Measurements from ENCODE around the gene PLCL2.
A peak's percentile ranks its signal among the peaks of the same experiment; 100 is the strongest.
"Not testable (repeated sequence)": the region's sequence is repeated elsewhere in the genome, so short reads cannot be mapped to it uniquely, and the experiment has no call there.

PLCL2 gene

DNA sequence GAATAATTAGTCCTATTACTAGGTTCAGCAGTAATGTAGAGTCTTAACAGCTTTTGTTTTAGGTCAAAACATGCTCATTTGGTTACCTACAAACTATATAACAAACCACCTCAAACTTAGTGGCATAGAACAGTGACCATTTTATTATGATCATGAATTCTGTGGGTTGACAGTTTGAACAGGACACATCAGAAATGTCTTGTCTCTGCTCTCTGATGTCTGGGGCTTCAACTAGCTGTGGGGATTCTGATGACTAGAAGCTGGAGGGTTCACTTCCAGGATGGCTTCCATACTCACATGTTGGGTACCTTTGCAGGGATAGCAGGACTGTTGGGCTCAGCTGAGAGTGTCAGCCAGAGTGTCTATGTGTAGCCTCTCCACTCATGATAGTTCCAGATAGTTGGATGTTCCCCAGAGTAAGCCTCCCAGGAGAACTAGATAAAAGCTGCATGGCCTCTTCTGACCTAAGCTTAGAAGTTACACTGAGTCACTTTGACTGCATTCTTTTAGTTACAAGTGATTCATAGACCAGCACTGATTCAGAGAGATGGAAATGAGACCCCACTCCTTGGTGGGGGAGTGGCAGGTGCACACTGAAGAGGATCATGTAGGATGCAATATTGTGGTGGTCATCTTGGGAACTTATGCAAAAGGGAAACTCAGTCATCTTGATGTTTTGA is 32.6 kb downstream of the PLCL2 start:
- DNase-seq (ENCODE audit: low spot score): no peak

DNA sequence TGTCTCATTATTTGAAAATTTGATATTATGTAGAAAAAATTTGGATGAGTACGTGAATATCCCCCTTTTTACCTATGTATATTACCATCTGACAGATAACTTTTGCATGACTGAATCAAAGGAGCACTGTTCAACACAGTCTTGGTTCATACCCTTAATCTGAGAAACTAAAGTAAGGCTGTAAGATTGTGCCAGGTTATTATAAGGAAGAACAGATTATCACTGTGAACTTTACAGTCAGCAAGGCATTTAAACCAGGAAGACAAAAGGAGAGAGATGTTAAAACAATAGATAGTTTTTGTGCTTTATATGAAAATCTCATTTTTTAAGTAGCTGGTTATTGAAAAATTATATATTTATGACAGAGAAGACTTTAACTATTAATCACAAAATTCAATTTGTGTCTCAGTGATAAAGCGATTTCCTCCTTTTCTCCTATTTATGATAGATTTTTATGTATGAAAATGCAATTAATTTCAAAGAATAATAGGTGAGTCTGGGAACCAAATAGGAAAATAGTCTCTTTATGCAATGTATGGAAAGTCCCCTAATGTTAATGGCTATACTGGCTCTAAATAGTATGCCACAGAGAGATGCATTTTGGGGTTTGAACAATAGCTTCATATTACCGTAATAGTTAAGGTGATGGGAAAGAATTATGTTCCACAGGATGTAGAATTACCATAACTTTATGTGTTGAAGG is 33.4 kb downstream of the PLCL2 start:
- no peak for DNase-seq (ENCODE audit: low spot score)

DNA sequence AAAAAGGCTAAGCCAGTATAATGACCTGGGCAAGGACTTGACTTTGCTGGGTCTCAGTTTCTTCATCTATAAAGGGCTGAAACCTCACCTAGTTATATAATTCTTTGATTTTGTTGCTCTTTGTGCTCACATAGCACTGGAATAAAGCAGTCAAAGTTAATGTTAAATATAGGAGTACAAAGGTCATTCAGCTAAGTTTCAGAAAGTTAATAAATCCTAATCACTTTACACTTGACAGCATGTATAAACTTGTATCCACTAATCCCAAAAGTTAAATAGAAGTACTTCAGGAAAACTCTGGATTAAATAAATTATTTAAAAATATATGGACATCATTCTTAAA is 33.9 kb downstream of the PLCL2 start:
- DNase-seq (ENCODE audit: low spot score): no peak

DNA sequence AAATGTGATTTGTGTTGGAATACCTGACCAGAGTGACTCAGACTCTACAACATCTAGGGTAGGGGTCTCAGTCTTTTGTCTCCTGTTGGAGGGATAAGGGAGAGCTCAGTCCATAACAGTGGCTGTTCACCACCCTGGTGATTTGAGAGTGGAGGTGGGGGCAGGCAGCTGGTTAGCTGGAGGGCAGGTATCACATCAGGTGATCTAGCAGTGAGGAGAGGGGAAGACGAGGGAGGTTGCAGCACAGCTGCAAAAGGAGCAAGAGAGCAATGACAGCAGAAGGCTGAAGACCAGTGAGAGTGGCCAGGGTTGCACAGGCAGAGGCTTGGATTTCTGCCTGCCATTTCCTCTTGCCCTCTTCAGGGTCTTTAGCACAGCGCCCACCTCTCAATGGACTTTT is 38.4 kb downstream of the PLCL2 start:
- DNase-seq (ENCODE audit: low spot score): no peak

DNA sequence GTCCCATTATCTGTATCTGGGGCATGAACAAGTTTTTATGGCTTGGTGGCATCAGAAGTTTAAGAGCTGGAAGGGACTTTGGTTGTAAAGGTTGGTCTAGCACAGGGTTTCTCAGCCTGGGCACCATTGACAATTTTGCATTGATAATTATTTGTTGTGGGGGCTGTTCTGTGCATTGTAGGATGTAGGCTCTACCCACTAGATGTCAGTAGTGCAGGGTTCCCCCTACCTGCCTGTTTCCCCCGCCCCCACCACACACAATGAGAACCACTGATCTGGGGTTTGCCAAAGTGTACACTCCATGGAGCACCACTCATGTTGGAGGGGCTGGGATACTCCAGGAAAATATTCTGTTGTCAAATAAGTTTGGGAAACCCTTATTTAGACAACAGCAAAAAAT is 42.7 kb downstream of the PLCL2 start:
- DNase-seq (ENCODE audit: low spot score): no peak

DNA sequence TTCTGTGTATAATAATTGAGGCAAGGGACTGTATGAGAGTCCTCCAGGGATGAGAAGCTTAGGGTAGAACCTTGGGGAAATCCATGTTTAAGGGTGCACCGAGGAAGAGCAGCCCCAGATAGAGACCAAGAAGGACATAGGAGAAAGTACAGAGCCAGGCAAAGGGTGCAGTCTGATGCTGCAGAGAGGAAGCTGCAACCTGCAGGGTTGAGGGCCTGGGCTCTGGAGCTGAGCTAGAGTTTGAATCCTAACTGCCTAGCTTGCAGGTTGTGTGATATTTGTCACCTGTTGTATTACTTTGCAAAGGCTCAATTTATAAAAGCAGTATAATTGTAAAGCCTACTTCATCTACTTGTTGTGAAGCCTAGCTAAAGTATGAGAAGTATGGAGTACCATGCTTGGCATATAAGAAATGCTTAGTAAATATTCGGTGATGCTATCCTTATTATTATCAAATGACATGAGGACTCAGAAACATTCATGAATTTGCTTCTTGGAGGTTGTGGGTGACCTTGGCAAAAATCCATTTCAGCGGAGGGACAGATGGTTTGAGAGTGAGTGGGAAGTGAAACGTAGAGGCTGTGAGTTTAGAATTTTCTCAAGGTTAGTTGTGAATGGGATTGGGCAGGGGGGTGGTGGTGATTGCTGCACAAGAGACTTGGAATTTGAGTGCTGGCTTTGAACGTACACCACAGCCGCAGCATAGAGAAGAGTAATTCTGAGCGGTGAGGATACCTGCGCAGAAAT is 43.8 kb downstream of the PLCL2 start:
- peak; percentile 26 for DNase-seq (ENCODE audit: low spot score)

DNA sequence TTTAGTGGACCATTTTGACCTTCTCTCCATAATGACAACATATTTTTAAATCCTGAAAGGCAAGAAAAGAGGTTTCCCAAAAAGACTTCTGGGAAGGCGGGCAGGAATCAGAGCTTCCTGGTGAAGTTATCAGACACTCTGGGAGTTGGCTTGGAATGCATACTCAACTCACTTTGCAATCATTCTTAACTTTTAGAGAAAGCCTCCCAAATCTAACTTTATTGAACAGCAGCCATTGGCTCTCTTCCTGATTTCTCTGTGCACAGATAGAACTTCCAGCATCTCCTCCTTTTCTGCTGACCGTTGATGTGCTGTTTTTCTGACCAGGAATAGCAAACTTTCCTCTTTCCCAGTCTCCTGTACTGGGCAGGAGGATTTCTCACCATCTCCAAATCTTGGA is 44.6 kb downstream of the PLCL2 start:
- DNase-seq (ENCODE audit: low spot score): no peak

DNA sequence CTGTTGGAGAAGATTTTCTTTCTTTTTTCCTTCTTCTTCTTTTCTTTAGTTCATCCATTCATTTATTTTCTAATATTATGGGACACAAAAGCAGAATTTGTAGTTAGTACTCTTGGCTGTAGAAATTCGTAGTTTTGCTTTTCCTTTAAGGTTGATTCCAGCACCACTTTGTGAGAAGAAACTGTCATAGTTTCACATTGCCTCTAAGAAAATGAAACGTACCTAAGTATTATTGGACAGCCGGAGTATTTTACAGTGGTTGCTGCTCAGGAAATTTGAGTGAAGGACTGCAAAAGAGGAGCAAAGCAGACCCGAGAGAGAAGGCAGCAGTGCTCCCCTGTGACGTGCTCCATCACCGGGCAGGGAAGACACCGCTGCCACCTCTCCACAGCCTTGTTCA is 48.1 kb downstream of the PLCL2 start:
- no peak for DNase-seq (ENCODE audit: low spot score)

DNA sequence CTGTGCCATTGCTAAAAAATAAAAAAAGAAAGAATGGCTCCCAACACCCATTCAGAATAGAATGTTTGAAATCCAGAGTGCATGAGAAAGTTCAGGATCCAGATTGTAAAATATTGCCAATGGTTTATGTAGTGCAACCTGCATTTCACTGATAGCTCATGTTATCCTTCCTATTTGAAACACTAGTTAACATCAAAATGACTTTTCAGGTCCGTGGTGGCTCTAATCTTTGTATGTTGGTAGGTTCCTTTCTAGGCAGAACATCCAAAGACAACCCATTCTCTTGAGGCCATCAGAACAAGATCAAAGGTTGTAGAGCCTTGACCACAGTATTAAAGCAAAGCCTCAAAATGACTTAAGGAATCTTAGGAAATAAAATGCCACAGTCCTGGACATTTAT is 51.0 kb downstream of the PLCL2 start:
- no peak for DNase-seq (ENCODE audit: low spot score)

DNA sequence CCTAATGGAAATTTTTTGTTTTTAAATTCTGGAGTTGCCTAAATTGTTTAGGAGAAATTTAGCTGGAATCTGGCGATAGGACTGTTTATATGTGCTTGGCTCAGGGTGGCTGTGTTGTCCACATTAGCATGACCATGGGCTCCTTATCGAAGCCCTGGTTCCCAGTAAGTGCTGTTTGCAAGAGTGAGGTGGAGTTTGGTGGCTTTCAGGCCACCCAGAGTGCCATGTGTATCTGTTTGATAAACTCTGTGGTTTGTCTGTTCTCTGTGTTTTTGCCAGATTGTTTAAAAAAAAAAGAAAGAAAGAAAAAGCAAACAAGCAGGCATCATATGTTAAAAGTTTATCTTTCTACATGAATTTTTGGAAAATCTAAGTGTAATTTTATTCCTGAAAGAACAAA is 51.5 kb downstream of the PLCL2 start:
- no peak for DNase-seq (ENCODE audit: low spot score)

DNA sequence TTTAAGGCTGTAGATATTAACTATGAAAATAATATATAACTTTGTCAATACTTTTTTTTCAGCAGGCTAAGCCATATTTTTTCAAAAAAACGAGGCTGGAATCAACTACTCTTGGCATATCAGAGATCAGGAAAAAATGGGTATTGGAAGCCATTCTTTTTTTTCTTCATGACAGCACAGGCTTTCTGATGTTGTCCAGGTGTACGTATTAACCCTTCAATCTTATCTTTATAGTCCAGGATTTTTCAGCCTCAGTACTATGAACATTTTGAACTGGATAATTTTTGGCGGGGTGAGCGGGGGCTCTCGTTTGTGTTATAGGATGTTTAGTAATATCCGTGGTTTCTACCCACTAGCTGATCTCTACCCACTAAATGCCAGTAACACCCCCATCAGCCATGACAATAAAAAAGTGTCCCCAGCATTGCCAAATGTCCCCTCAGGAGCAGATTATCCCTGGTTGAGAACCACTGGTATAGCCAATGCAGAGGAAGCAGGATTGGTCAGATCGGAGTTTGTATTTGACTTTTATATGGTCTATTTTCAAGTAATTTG is 52.0 kb downstream of the PLCL2 start:
- no peak for DNase-seq (ENCODE audit: low spot score)

DNA sequence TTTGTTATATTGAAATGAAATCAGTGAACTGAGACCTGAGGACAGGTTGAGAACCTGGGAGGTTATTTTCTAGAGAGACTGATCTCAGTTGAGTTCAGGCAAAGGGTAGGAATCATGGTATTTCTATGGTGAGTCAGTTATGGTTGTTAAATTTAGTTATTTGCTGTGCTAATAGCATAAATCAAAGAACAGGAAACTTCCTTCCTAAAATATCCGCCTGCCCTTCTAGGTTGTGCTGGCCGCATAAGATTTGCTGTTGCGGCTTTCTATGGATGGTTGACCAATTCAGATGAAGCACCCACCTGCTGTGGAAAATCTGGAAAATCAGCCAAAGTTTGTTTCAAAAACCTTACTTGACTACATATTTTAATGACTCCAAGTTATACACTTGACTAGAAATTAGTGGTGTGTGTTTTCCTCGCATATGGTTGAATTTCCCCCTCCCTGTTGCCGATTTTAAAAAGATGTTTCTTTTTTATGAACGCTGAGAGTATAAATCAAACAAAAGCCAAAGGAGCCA is 52.6 kb downstream of the PLCL2 start:
- no peak for DNase-seq (ENCODE audit: low spot score)

DNA sequence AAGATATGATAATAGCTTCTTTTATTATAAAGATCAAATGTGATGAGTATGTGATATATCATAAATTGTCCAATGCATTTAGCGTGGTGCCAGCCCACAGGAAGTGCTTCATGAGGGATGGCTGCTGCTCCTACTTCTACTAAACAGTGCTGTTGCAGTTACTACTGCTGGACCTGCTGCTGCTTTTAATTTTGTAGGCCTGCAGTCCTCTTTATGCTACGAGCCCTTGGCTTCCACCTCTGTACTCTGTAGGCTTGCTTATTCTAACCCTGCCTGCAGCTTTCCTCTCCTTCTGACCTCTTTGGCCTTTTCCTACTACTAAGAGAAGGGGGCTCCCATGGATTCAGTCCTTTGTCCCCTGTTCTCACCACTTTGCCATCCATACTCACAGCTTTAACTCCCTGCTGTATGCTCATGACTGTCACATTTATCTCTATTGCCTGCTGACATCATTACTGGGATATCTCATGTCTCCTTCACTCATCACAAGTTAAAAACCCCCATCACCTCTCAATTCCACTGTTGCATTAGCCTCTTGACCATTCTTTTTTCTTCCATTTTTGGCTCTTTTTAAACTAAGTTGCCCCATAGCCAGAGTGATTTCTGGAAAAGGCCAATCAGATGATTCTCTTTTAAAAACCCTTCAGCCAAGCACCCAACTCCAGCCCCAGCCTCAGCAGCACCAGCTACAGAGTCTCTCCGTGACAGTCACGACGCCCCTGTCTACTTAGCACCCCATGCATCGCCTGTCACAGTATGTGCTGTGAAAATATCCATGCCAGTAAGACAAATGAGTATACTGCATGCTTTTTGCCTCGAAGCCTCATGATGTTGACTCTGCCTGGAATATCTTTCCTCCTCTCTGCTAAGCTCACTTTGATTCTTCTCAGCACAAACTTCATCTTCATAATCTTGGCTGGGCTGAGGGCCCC is 56.3 kb downstream of the PLCL2 start:
- DNase-seq (ENCODE audit: low spot score): no peak

DNA sequence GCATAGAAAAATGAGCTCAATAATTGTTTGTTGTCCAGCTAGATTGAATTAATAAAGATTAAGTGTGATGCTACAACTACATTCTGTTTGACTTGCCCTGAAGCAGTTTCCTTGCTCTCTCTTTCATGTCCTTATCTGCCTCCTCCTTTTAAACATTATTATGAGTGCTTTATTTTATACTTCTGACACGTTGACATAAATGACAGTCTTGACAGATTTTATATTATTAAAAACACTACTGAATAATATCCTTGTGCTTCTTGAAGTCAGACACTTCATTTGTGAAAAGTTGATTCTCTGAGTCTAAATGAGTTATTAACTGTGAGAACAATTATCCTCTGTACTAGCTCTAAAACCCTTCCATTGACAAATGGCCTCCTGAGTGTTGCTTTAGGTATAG is 58.2 kb downstream of the PLCL2 start:
- DNase-seq (ENCODE audit: low spot score): no peak

DNA sequence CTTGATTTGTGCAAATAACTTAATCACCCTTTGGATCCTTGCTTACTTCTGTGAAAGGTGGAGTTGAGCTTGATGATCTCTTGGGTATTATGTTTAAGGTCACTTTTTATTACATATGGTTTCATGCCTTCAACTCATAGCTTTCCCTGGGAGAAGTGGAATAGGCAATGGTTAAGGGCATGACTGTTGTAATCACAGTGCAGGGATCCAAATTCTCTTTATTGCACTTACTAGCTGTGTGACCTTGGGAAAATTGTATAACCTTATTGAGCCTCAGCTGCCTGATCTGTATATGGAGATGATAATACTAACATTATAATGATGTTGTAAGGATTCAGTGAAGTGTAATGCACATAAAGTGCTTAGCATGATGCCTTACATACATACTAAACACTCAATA is 59.1 kb downstream of the PLCL2 start:
- no peak for DNase-seq (ENCODE audit: low spot score)

DNA sequence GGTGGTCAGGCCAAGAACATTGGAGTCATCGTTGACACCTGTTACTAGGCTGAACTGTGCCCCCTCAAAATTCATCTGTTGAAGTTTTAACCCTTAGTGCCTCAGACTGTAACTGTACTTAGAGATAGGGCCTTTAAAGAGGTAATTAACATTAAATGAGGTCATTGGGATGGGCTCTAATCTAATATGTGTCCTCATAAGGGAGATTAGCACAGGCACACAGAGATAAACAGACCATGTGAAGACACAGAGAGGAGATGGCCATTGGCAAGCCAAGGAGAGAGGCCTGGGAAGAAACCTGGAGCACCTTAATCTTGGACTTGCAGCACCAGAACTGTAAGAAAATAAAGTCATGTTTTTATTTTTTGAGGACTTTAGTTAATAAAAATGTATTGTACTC is 59.6 kb downstream of the PLCL2 start:
- DNase-seq (ENCODE audit: low spot score): no peak

DNA sequence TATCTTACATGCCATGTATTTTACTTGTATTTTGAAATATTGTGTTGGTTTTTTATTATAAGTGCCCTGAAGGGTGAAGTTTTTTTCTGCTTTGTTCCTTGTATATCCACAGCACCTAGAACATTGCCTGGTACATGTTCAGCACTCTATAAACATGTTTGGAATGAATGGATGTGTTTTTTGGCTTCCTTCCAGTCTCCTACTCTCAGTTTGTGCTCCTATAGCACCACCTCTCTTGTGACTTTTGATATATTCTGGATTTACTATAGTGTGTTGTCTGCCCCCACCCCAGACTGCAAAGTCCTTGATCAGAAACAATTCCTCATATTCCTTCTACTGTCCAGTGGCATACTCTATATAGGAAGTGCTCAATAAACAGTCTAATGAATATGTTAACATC is 60.6 kb downstream of the PLCL2 start:
- no peak for DNase-seq (ENCODE audit: low spot score)

DNA sequence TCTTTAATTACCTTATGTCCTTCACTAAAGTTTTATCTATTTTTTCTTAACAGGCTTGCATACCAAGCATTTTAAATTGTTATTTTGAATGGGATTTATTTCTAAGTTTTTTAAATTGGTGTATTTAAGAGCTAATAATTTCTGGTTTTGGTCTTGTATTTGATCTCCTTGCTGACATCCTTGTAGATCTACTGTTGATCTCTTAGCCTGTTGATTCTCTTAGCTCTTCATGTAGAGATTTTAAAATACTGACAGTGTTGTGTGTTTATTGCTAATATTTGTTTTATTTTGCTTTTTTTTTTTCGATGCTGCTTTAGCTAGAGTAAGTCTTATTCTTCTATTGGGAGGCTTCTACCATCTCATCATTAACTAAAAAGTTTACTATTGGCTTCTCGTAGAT is 65.5 kb downstream of the PLCL2 start:
- DNase-seq (ENCODE audit: low spot score): no peak

DNA sequence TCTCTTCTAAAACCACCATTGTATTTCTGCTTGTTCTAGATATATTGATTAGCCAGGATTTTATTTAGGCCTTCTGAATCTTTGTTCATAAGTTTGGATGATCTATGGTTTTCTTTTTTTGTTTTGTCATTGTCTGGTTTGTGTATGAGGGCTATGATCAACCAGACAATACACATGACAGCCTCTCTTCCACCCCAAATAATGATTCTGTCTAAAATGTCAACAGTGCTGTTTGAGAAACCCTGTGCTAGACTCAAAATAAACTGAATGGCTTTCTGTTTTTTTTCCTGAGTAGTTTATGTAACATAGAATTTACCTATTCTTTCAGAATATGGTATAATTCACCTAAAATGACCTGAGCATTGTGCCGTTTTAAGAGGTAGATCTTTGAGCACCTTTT is 66.1 kb downstream of the PLCL2 start:
- no peak for DNase-seq (ENCODE audit: low spot score)

DNA sequence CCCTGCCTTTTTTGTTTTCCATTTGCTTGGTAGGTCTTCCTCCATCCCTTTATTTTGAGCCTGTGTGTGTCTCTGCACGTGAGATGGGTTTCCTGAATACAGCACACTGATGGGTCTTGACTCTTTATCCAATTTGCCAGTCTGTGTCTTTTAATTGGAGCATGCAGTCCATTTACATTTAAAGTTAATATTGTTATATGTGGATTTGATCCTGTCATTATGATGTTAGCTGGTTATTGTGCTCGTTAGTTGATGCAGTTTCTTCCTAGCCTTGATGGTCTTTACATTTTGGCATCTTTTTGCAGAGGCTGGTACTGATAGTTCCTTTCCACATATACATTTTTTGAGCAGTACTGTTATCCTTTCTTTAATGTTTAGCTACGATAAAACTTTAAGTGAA is 73.1 kb downstream of the PLCL2 start:
- DNase-seq (ENCODE audit: low spot score): not testable (repeated sequence)

DNA sequence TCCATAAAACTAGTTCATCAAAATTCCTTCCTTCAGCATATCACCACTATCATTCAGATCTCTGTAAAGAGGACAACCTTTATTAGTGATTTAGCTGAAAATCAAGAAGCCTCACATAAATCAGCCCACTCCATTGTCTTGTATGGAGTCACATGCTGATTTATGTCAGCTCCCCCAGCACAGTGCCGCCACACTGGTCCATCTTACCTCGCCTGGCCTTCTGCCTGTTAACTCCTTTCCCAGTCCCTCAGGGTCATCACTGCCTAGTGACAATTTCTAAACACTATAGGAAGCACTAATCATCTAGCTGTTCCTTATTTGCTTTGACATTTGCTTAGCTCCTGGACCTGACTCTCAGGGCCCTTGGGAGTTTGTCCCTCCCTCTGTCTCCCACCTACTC is 75.4 kb downstream of the PLCL2 start:
- DNase-seq (ENCODE audit: low spot score): no peak
